Measurements from ENCODE around the gene BET1.
"Not testable (repeated sequence)": the region's sequence is repeated elsewhere in the genome, so short reads cannot be mapped to it uniquely, and the experiment has no call there.

The BET1 gene, protein sequence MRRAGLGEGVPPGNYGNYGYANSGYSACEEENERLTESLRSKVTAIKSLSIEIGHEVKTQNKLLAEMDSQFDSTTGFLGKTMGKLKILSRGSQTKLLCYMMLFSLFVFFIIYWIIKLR

DNA sequence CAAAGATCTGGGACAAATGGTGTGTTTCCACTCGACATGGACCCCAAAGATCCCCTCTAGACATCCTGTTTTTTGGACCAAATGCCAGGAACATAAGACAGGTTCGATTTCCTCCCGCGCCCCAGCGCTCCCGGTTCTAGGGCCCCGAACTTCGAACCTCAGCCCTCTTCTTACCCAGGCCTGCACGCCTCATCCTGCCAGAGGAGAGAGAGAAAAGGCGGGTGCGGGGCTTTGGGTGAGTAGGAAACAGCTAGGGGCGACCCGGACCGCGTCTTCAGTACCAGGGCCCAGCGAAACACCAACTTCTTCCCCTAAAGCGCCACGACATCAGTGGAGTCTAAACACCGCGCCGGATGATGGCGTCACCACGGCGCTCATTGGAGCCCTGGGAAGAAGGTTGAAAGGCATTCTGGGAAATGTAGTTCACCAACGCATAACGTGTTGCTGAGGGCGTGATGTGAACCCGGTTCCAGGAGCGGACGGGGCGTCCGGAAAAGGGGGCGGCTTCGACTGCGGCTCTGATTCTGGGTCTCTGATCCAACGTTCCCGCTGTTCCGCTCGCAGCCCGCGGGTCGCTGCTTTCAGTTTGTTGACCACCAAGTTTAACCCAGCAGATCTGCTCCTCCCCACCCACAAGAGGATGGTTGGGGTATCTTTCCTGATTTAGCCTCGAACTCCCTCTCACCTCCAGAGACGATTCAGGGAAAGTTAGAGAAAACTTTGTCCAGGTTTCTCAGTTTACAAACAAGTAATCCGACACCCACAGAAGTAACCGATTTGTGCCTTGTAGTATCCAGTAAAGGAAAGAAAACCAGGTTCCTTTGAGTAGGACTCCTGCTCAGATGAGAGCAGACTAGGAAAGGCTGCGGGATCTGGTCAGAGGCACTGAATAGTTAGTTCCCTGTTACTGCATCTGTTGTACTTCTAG is at the start of gene BET1:
TSS of gene BET1 (minus strand) at position 332 of the 928 bp plus-strand sequence. CDS start at position 193, 139 bp downstream.
- DNase-seq (ENCODE audit: low read depth in 2 of 2) = peak; percentile 79 to 80

DNA sequence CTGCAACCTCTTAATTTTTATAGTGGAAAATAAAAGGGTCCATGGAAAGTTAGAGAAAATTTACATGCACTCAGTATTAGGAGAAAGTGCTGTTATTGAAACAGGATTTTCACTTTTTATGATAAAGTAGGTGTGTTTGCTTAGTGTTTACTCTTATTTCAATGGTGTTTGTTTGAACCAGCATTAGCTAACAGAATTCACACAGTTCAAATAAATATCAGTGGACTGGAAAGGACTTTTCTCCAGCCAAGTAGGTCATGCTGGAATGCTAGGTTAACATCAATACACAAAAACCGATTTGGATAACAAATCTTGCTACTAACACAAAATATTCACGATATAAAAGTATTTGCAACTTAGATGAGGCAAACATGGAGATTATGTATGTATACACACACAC is 49.4 kb upstream of the BET1 start:
- DNase-seq (ENCODE audit: low read depth in 2 of 2) = no peak

DNA sequence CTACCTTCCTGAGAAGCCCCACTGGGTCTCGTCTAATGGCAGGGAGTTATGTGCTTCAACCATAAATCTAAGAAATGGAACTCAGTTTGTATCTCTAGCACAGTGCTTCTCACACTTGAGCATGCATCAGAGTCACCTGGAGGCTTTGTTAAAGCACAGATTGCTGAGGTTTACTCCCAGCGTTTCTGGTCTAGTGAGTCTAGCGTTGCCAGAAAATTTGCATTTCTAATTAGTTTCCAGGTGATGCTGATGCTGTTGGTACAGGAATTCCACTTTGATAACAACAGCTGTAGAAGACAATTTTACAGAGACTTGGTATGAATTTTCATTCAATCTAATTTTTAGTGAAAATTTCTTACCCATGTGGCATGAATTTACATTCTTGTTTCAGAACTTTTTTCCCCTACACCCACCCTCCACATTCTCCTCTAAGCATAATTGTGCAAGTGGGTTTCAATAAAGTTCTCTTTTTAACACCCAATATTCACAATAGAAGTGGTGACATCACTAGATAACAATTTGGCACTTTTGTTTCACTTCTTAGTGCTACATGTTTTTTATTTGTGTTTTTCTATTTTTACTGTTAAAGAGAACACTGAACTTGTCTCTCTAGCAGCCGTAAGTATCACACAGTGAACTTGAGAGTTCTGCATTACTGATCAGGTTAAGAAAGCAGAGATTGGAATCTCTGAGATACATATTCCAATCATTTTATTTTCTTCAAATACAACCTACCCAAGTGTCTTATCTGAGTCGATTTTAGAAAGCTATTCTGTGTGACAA is 48.4 kb upstream of the BET1 start:
- no peak for DNase-seq (ENCODE audit: low read depth in 2 of 2)

DNA sequence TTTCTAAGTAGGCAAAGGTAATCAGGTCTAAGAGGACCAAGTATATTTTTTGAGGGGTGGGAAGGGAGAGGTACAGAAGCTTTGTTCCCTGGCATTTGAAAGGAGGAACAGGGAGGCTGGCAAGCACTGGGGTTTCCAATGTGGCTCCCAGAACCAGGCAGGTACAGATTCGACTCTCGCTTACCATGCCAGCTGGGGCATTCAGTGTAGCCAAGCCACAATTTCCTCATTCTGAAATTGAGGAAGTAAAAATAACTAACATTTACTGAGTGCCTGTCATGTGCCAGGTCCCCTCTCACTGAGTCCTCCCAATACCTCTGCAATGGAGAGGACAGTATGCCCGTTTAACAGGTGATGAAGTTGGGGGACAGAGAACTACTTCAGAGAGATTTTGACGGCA is 45.9 kb upstream of the BET1 start:
- DNase-seq (ENCODE audit: low read depth in 2 of 2) = no peak

DNA sequence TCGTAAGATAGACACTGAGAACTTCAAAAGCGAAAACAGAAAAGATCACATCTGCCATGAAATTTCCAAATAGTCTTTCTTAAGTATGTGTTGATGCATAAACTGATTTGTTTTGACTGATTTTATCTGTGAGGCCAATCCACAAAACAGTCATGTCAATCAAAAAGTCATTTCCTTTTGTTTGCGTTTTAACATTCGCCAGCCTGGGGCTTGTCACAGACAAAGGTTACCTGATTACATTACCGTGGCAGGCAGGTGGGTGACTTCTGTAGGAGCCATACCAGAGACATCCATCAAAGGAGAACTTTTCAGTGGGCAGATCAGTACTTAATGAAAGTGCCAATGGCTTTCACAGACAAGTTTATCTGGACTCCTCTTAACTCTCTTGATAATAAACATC is 45.5 kb upstream of the BET1 start:
- DNase-seq (ENCODE audit: low read depth in 2 of 2) = no peak

DNA sequence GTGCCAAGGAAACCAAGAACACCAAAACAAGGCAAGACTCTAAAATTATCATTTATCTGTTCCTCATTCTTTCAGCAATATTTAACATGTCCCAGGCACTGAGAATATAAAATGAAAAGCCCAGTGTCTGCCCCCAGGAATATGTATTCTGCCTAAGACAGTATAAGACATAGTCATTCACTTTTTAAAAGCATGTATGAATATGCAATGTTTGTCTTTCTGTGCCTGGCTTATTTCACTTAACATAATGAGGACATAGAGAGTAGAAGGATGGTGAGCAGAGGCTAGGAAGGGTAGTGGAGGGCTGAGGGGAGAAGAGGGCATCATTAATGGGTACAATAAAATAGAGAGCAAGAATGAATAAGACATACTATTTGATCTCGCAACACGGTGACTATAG is 44.6 kb upstream of the BET1 start:
- DNase-seq (ENCODE audit: low read depth in 2 of 2) = no peak

DNA sequence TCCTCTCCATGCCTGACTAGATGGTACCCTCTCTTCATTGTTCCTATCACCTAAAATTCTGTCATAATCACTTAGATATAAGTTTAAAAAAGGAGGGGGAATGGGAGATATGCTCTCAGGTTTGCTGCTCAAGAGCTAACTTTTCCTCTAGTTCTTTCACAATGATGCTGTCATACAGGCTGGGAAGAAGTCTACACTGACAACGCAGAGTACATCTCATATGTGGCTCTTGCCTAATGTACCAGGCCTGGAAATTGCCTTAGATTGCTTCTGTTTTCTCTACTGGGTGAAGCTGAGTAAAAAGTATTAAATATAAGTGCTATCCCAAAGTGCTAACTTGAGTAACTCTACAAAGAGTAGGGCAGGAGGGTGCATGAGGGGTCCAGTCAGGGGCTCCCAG is 43.8 kb upstream of the BET1 start:
- no peak for DNase-seq (ENCODE audit: low read depth in 2 of 2)

DNA sequence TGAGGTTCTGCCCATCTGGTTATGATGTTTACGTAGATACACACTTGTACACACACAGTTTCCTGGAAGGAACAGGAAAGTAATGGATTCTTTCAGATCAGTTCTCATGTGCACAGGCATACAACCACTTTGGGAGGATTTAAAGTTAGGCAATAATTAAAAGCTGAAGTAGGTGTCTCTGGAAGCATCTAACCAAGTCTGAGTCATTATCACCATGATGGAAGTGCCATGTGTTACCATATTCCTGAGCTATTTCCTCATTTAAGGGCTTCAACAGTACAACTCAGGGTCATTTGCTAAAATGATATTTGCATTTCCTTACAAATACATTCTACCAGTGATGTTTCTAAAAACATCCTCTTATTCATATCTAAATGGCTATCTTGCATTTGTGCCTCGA is 41.4 kb upstream of the BET1 start:
- no peak for DNase-seq (ENCODE audit: low read depth in 2 of 2)

DNA sequence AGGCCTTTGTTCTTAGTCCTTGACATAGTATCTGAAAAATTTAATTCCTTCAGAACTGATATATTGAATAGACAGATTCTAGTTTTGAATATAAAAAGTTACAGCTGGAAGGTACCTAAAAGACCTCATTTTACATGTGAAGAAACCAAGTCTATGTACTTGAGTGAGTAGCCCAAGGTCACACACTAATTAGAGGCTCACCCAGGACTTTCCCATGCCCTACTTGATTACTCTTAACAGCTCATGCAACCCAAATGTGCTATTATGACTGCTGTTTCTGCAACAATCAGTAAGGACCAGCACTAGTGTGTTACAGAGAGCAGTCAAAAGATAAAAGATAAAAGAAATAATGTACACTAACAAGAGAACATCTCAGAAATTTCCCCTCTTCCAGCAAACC is 40.7 kb upstream of the BET1 start:
- no peak for DNase-seq (ENCODE audit: low read depth in 2 of 2)

DNA sequence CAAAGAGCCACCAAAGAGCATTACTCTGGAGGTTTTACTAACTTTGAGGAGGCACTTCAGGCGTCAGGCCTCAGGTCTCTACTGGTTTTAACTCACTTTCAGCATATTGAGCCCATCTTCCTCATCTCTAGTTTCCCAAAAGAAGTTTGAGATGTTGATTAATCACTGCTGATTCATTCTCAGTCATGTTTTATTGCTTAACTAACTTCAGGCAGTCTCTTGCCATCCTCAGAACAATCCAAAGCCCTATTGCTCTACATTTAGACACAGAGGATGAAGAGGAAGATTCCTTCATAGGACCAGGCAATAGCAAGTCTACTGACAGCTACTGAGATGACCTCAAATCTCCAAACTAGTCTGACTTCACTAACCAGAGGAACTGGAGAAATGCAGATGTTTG is 39.1 kb upstream of the BET1 start:
- DNase-seq (ENCODE audit: low read depth in 2 of 2) = no peak

DNA sequence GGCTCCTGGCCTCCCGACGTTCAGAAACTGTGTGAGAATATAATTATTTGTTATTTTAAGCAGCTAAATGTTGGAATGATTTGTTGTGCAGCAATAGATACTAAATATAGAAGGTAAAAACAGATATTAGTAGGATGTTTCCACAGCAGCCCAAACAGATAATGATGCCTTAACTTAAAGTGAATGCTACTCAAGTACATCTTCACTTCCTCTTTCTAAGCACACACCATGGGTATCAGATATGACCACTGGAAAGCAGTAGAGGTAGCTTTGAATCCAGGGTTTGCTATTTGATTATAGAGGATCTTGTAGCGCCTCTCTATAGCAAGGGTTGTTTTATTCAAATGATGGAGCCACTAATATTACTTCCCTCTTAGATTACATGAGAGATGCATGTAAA is 38.2 kb upstream of the BET1 start:
- no peak for DNase-seq (ENCODE audit: low read depth in 2 of 2)

DNA sequence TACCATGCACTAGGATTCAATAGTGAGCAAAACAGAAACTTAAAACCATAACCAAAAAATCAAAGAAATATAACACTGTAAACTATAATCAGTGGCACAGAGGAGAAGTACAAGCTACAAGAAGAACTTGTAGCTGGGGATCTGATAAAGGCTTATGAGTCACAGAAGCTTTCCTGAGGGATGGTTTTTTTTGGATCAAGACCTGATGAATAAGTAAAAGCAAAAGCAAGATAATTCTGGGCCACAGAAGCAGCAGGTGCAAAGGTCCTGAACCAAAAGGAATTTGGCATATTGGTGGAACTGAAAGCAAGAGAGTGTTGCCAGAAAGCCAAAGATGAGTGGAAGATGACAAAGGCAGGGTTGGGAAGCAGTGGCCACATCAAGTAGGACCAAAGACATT is 37.4 kb upstream of the BET1 start:
- DNase-seq (ENCODE audit: low read depth in 2 of 2) = no peak

DNA sequence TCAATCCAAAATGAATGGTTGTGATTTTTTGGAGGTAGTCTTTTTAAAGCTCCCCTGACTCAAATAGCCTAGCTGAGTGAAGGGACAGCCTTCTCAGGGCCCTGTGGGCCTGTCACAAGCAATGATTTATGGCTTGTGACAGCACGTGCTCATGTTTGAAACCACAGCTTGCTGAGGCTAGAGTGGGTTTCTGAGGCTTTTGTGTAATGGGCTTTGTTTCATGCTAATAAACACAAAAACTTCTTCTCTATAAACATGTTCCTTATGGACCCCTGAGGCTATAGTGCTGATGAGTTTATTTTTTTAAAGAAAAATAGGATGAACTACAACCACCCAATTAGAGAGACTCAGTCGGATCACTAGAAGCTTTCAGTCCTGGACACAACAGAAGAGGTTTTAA is 36.1 kb upstream of the BET1 start:
- DNase-seq (ENCODE audit: low read depth in 2 of 2) = no peak

DNA sequence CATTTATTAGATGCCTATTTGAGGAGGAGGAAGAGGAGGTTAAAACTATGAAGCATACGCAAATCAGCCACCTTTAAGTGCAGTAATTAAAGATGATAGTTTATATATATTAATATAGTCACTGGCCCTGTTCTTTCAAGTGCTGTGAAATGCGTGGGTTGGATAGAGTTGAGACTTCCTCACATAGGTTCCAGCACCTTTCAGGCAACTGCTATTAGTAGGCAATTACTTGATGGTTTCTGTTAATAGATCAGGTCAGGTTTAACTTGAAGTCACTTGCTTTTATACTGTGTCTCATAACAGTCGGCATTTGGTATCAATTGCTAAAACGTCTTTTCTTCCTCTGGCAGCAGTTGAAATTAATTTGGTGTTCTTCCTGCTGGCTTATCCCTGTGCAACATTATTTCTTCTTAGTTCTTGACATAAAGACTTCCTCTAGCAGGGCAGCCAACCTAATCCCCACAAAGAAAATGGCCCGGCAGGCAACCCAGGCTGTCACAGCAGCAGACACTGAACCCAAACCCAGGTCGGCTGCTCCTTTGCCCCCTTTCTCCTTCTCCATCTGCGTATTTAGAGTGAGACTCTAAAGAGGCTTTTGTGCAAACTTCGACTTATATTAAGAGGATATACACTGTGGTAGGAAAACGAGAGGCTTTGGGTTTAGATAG is 35.3 kb upstream of the BET1 start:
- no peak for DNase-seq (ENCODE audit: low read depth in 2 of 2)

DNA sequence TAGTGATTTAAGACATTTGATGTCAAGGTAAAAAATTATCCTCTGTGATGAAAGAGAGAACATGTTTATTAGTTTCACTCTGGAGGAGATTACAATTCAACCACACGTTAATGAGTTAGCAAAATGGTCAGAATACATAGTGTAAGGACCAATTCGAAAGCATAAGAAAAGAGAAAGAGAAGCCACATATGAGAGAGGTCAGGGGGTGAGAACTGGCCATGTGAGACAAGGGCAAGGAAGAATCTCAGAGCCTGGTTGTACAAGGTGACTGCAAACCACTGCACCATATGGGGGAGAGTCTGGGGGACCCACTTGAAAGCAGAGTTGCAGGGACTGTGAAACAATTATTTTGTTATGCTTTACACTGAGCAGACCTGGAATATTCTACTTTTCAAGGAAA is 27.7 kb upstream of the BET1 start:
- DNase-seq (ENCODE audit: low read depth in 2 of 2) = no peak

DNA sequence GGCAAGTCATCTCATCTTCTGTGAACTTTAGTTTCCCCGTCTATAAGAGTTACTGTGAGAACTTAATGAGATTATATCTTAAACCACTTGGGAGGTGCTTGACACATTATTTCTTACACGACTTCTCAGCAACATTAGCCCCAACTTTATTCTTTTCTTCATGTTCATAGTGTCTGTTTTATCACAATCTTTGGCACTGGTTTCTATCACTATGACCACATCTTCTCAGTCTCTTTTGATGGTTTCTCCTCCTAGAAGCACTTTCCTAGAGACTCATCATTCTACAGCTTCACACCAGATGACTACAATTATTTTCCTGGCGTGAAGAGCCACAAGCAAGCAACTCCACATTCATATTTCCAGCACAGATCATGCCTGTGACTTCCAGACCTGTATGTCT is 26.5 kb upstream of the BET1 start:
- DNase-seq (ENCODE audit: low read depth in 2 of 2) = no peak

DNA sequence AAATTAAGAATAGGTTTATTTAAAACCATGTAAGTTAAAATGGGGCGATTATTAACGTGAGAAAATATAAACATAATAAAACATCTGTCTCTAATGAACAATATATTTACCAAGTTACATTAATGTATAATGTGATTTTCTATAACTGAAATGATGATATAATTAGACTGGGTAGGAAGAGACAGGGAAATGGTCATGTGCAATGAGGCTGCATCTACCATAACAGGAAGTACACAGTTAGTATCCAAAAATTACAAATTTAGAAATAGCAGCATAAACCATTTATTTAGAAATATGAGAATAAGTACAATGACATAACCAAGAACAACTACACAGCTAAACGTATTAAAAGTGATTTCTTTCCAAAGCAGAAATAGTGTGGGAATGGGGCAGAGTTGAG is 25.8 kb upstream of the BET1 start:
- no peak for DNase-seq (ENCODE audit: low read depth in 2 of 2)

DNA sequence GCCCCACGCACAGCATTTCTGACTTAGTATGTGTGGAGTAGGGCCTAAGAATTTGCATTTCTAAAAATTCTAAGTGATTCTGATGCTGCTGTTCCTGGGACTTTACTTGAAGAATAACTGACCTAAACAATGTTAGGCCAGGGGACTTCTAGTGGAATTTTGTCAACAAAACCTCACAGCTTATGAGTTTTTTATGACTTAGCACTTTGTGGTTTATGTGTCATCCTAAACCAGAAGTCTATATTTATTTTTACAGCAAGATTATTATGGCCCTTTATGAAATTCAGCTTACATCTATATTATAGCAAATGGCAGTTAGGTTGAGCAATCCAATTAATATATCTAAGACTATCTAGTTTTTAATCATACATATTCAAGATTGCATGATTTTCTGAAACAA is 24.6 kb upstream of the BET1 start:
- no peak for DNase-seq (ENCODE audit: low read depth in 2 of 2)

DNA sequence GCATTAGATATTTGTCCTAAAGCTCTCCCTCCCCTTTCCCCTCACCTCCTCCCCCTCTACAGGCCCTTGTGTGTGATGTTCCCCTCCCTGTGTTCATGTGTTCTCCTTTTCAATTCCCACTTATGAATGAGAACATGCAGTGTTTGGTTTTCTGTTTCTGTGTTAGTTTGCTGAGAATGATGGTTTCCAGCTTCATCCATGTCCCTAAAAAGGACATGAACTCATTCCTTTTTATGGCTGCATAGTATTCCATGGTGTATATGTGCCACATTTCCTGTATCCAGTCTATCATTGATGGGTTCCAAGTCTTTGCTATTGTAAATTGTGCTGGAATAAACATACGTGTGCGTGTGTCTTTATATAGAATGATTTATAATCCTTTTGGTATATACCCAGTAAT is 22.5 kb upstream of the BET1 start:
- DNase-seq (ENCODE audit: low read depth in 2 of 2) = not testable (repeated sequence)

DNA sequence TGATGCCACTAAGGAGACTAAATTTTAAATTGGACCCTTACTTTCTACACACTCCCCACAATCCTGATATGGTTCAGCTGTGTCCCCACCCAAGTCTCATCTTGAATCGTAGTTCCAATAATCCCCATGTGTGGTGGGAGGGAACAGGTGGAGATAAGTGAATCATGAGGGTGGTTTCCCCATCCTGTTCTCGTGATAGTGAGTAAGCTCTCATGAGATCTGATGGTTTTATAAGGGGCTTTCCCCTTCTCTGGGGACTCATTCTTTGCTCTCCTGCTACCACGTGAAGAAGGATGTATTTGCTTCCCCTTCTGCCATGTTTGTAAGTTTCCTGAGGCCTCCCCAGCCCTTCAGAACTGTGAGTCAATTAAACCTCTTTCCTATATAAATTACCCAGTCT is 18.4 kb upstream of the BET1 start:
- DNase-seq (ENCODE audit: low read depth in 2 of 2) = no peak

DNA sequence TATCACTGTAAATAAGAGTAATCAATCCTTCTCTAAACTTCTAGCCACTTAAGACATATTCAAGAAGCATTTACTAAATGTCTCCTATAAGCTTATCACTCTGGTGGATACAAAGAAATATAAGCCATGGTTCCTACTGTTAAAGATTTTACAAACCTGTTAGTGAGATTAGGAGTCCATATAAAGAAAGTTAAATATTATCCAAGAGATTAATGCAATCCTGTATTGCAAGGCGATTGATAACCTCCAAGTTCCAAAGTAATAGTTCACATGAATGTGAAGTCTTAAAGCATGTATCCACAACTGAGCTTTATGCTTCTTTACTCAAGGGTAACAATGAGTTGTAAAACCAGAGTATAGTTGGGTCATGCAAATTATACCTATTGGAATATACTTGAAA is 12.6 kb upstream of the BET1 start:
- no peak for DNase-seq (ENCODE audit: low read depth in 2 of 2)

DNA sequence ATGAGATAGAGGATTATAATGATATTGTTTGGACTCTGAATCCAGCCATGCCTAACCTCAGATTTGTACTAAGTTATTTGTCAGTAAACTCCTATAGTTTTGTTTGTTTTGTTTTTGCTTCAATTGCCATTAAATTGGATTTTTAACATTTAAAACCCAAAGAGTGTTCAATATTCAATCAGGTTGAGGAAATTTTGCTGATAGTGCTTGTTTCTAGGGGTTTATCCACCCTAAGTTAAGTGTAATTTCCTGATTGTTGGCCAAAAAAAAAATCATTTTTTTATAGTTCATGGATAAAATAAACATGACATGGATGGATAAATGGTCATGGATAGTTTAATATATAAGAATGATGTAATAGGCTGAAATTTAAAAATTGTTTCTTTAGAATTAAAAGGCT is 11.4 kb upstream of the BET1 start:
- no peak for DNase-seq (ENCODE audit: low read depth in 2 of 2)
